ENCODE data around the gene SAMD11.

DNA sequence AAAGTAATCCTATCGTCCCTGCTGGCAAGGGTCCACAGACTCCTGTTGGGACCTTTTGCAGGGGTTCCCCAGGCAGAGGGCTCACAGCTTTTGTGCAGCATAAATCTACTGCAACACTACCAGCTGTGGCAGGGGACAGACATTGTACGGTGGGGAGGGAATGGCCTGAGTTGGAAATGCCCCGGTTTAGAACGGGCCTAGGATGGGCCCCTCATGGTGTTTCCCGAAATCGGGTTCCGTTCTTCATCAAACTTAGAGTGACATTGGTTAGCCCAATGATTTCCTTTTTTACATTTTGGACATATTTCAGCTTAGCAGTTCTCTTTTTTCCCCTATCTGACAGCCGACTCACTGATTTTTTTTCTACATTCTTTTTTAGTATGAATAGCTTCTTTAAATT, 26.5 kb upstream of the SAMD11 start:
- TF ChIP-seq, protein P1, sequence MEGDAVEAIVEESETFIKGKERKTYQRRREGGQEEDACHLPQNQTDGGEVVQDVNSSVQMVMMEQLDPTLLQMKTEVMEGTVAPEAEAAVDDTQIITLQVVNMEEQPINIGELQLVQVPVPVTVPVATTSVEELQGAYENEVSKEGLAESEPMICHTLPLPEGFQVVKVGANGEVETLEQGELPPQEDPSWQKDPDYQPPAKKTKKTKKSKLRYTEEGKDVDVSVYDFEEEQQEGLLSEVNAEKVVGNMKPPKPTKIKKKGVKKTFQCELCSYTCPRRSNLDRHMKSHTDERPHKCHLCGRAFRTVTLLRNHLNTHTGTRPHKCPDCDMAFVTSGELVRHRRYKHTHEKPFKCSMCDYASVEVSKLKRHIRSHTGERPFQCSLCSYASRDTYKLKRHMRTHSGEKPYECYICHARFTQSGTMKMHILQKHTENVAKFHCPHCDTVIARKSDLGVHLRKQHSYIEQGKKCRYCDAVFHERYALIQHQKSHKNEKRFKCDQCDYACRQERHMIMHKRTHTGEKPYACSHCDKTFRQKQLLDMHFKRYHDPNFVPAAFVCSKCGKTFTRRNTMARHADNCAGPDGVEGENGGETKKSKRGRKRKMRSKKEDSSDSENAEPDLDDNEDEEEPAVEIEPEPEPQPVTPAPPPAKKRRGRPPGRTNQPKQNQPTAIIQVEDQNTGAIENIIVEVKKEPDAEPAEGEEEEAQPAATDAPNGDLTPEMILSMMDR (IDR thresholded peaks at IDR 0.05; ENCODE audit: low read depth, low read length, poor library complexity, severe bottlenecking): no peak
- no peak for TF ChIP-seq EZH2phosphoT487 (IDR thresholded peaks at IDR 0.05; ENCODE audit: borderline replicate concordance, low read length)
